Endothelial cell of umbilical vein (primary cell): ENCODE results near the gene FAM181A. TPM values are rescaled to one million over a fixed set of nuclear protein-coding genes. Genes with fewer than 3 reads are reported as not detected.

ENCODE experiments used
- BruUV-seq: library from RNA; stranded (reverse); fragments of 400-500 nt; replicated peaks from 2 replicates; lab custom pipeline; 2021; lab: Mats Ljungman, UMichigan
- CTCF ChIA-PET: fragments of 300-600, 350-600 bp; sonication (Branson Sonifier 250); formaldehyde crosslinking; loops from one replicate; lab custom pipeline; 2021; ENCODE audit warnings: antibody characterized with exemption, inconsistent platforms; lab: Charles Lee
- POLR2A ChIA-PET: fragments of 300-600, 350-600 bp; sonication (Branson Sonifier 250); formaldehyde crosslinking; loops from one replicate; lab custom pipeline; 2021; ENCODE audit warnings: antibody characterized with exemption, inconsistent platforms; lab: Charles Lee
- DNase-seq: peaks from one replicate; pipeline ENCODE4 v3.0.0-alpha.2; 2011; ENCODE audit warnings: low read depth, low spot score
- FAIRE-seq: peaks from 2 replicates; lab custom pipeline; 2011; peaks lifted over from hg19 to GRCh38; lab: Jason Lieb, UNC
- H2AFZ ChIP-seq: 2 replicates; pipeline ENCODE4 v1.6.0; 2012; ENCODE audit warnings: low read depth, low read length, control low read depth, inconsistent platforms
- H3K27ac ChIP-seq: 2 replicates; pipeline ENCODE4 v1.5.1; 2011; ENCODE audit warnings: low read depth, mild to moderate bottlenecking, control low read depth, low read length, moderate library complexity; ENCODE audit not compliant: insufficient read depth
- H3K27me3 ChIP-seq, 2 experiments: 2 replicates each; pipeline versions ENCODE4 v1.6.0 to v1.6.1; 2011; ENCODE audit warnings: low read length in 2 of 2, mixed read lengths in 1 of 2; ENCODE audit not compliant: control insufficient read depth in 2 of 2, insufficient read depth in 2 of 2
- H3K36me3 ChIP-seq, 2 experiments: 2 replicates in 1 of 2; 3 replicates in 1 of 2; pipeline ENCODE4 v1.5.1; 2011; ENCODE audit warnings: low read length in 2 of 2, mild to moderate bottlenecking in 1 of 2, moderate library complexity in 1 of 2; ENCODE audit not compliant: control insufficient read depth in 2 of 2, insufficient read depth in 2 of 2; ENCODE audit errors: extremely low read depth in 1 of 2
- H3K4me1 ChIP-seq: 3 replicates; pipeline ENCODE4 v1.5.1; 2011; ENCODE audit warnings: mild to moderate bottlenecking, low read length; ENCODE audit not compliant: control insufficient read depth, insufficient read depth; ENCODE audit errors: extremely low read depth
- H3K4me2 ChIP-seq: 2 replicates; pipeline ENCODE4 v1.6.1; 2011; ENCODE audit warnings: low read length, control low read depth, mixed read lengths; ENCODE audit not compliant: insufficient read depth
- H3K4me3 ChIP-seq, 3 experiments: fragments of 200-600 bp in 1 of 3; sonication (generic), shearing (Covaris generic) in 1 of 3; replicated peaks in 1 of 3; 2 replicates each; pipeline ENCODE4 v1.5.1; 2011 to 2016; ENCODE audit warnings: control low read depth in 3 of 3, low read length in 3 of 3, mild to moderate bottlenecking in 2 of 3, inconsistent platforms in 1 of 3, low read depth in 1 of 3, moderate library complexity in 1 of 3; ENCODE audit not compliant: insufficient read depth in 1 of 3
- H3K79me2 ChIP-seq: 2 replicates; pipeline ENCODE4 v1.6.0; 2012; ENCODE audit warnings: low read length, inconsistent platforms; ENCODE audit not compliant: control insufficient read depth, insufficient read depth
- H3K9ac ChIP-seq: replicated peaks from 2 replicates; pipeline ENCODE3; 2011; ENCODE audit warnings: low read length, control low read depth; ENCODE audit not compliant: insufficient read depth; ENCODE audit errors: extremely low read depth
- H3K9me1 ChIP-seq: replicated peaks from 3 replicates; pipeline ENCODE4 v1.6.0; 2011; ENCODE audit warnings: mild to moderate bottlenecking, low read length; ENCODE audit not compliant: control insufficient read depth, insufficient read depth; ENCODE audit errors: extremely low read depth
- H3K9me3 ChIP-seq: replicated peaks from 2 replicates; pipeline ENCODE4 v1.5.1; 2012; ENCODE audit warnings: low read length, inconsistent platforms; ENCODE audit not compliant: control insufficient read depth, insufficient read depth
- H4K20me1 ChIP-seq: replicated peaks from 2 replicates; pipeline ENCODE3; 2011; ENCODE audit warnings: mild to moderate bottlenecking, low read length; ENCODE audit not compliant: control insufficient read depth, insufficient read depth; ENCODE audit errors: extremely low read depth
- EZH2 ChIP-seq: IDR thresholded peaks from 2 replicates; pipeline ENCODE4 v1.6.1; 2012; ENCODE audit warnings: borderline replicate concordance, low read depth, mild to moderate bottlenecking, moderate library complexity, low read length, inconsistent platforms; ENCODE audit not compliant: severe bottlenecking
- FOS ChIP-seq: IDR thresholded peaks from 2 replicates; pipeline ENCODE4 v1.6.1; 2011; ENCODE audit warnings: mild to moderate bottlenecking, low read length, moderate library complexity, borderline replicate concordance; ENCODE audit not compliant: insufficient read depth
- GATA2 ChIP-seq: IDR thresholded peaks from 2 replicates; pipeline ENCODE4 v1.7.0; 2011; ENCODE audit warnings: low read depth, mild to moderate bottlenecking, moderate library complexity, mixed read lengths, low read length; ENCODE audit not compliant: insufficient read length, insufficient read depth
- JUN ChIP-seq: IDR thresholded peaks from 2 replicates; pipeline ENCODE4 v1.6.1; 2011; ENCODE audit warnings: borderline replicate concordance, low read depth; ENCODE audit not compliant: insufficient read length, insufficient read depth
- MYC ChIP-seq: IDR thresholded peaks from one replicate; pipeline ENCODE4 v1.6.1; 2011; ENCODE audit warnings: mild to moderate bottlenecking, low read depth, low read length
- POLR2A ChIP-seq: IDR thresholded peaks from 2 replicates; pipeline ENCODE4 v1.6.1; 2012; ENCODE audit warnings: low read depth, mild to moderate bottlenecking, control low read depth, low read length
- POLR2AphosphoS5 ChIP-seq: IDR thresholded peaks from 2 replicates; pipeline ENCODE4 v1.6.1; 2012; ENCODE audit warnings: low read depth, mild to moderate bottlenecking, control low read depth, low read length, moderate library complexity; ENCODE audit not compliant: insufficient read depth
- dilution Hi-C: fragments of 300-500 bp; cut with MboI; formaldehyde crosslinking; loops from one replicate; pipeline ENCODE4 v1.15.0; 2019; ENCODE audit warnings: low sequenced_read_pairs; ENCODE audit not compliant: extremely low pct_ligation_motif_present
- intact Hi-C: fragments of 100-400 bp; cut with micrococcal nuclease; formaldehyde crosslinking; loops from one replicate; pipeline ENCODE4 v1.10.0; 2022
- polyA plus RNA-seq, 4 experiments: library from polyadenylated mRNA; depleted of rRNA in 3 of 4; stranded (reverse) in 3 of 4; unstranded in 1 of 4; fragments of >200 nt; gene quantifications; 2 replicates each; pipeline versions ENCODE4 v1.2.1 to v1.2.3, GENCODE V29; 2011 to 2012; ENCODE audit warnings: missing spikeins in 1 of 4
- total RNA-seq: library from RNA; stranded (reverse); gene quantifications from 2 replicates; pipeline ENCODE4 v1.2.3, GENCODE V29; 2021
- TF ChIP-seq, protein P1 (sequence below), 2 donors: IDR thresholded peaks; 1 replicate in 1 of 2; 2 replicates in 1 of 2; pipeline ENCODE4 v1.5.1; 2011; ENCODE audit warnings: low read length in 2 of 2, mild to moderate bottlenecking in 2 of 2, moderate library complexity in 2 of 2, control low read depth in 1 of 2, inconsistent platforms in 1 of 2, low read depth in 1 of 2; ENCODE audit not compliant: insufficient read depth in 1 of 2; ENCODE audit errors: extremely low read depth in 1 of 2
- TF ChIP-seq, protein P2 (sequence below): IDR thresholded peaks from 2 replicates; pipeline ENCODE4 v1.6.1; 2011; ENCODE audit not compliant: insufficient read depth, insufficient read length

Gene FAM181A
- total and polyA plus RNA-seq, 2 donors (not counting 3 experiments of a cell fraction or from before 2014, with no cell fraction given) = not detected

DNA sequence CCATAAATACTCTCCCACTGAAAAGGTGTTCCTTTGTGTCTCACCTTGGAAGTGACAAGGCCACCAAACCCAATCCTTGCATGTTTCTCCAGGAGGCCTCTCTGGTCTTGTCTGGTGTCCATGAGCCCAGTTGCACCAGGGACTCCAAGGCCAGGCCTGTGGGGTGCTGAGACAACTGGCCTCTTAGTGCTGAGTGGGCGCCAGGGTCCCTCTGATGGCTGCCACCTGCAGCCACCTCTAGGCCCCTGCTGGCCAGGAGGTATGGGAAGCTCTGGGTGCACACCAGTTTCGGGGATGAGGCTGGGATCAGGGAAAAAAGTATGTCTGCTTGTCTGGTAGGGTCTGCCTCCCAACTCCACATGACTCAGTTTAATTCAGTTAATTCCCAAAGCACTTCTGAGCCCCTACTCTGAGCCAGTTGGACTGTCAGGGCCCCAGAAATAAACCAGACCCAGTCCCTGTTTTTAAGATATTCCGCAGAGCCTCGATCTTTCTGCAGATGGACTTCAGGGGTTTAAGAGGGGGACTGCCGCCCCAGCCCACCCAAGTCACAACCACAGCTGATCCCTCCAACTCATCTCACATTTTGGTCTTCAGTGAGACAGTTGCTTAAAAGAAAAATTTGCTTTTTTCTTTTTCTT, 15.0 kb upstream of the FAM181A start:
- dilution Hi-C loops = no loop called here
- Histone ChIP-seq H3K9me1 (no peaks in the 10 kb centered on the region), H2AFZ (no peak overlapping the region), H3K9ac (no peak overlapping the region), H3K27ac (no peak overlapping the region), H3K9me3 (no peaks in the 10 kb centered on the region), H3K4me3 (no peak overlapping the region), H3K27me3 (no peaks in the 10 kb centered on the region), H3K79me2 (no peaks in the 10 kb centered on the region), H3K36me3 (no peaks in the 10 kb centered on the region), H4K20me1 (no peaks in the 10 kb centered on the region), H3K4me2 (no peak overlapping the region), H3K4me1 (no peaks in the 10 kb centered on the region)
- FAIRE-seq = no peak
- ChIA-PET CTCF (interaction anchor here (1.2 kb wide), 1 partner anchor 24 kb away, joined by 3 read pairs; no protein-coding TSS in a partner anchor), POLR2A (no interaction called here)
- TF ChIP-seq POLR2AphosphoS5 = no peak
- TF ChIP-seq FOS = no peak
- TF ChIP-seq, protein P1, sequence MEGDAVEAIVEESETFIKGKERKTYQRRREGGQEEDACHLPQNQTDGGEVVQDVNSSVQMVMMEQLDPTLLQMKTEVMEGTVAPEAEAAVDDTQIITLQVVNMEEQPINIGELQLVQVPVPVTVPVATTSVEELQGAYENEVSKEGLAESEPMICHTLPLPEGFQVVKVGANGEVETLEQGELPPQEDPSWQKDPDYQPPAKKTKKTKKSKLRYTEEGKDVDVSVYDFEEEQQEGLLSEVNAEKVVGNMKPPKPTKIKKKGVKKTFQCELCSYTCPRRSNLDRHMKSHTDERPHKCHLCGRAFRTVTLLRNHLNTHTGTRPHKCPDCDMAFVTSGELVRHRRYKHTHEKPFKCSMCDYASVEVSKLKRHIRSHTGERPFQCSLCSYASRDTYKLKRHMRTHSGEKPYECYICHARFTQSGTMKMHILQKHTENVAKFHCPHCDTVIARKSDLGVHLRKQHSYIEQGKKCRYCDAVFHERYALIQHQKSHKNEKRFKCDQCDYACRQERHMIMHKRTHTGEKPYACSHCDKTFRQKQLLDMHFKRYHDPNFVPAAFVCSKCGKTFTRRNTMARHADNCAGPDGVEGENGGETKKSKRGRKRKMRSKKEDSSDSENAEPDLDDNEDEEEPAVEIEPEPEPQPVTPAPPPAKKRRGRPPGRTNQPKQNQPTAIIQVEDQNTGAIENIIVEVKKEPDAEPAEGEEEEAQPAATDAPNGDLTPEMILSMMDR (IDR thresholded peaks at IDR 0.05; ENCODE audit: extremely low read depth in 1 of 2, insufficient read depth in 1 of 2, low read depth in 1 of 2, low read length in 2 of 2) = no peak
- no TSS peak for BruUV-seq
- intact Hi-C loops = no loop called here
- no peak for DNase-seq

DNA sequence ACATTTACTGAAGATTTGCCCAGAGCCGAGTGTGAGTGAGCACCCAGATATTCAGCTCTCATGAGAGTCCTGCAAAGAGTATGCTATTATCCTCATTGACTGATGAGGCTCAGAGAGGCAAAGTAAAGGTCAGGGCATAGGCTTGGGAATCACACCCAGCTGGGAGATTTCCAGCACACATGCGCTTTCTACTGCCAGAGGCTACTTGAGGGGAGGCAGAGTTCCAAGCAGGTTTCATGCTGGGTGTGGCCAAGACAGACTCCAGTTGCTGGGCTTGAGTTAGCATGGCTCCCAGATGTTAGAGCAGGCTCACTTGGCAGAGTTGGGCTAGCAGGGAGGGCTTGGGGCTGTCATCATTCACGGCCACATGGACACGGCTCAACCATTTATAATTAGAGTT, 14.4 kb upstream of the FAM181A start:
- no TSS peak for BruUV-seq
- Histone ChIP-seq H3K4me3 (no peak overlapping the region), H3K4me2 (no peak overlapping the region), H3K79me2 (no peaks in the 10 kb centered on the region), H3K9me3 (no peaks in the 10 kb centered on the region), H3K9ac (no peak overlapping the region), H3K27me3 (no peaks in the 10 kb centered on the region), H2AFZ (no peak overlapping the region), H4K20me1 (no peaks in the 10 kb centered on the region), H3K27ac (no peak overlapping the region), H3K4me1 (no peaks in the 10 kb centered on the region), H3K9me1 (no peaks in the 10 kb centered on the region), H3K36me3 (no peaks in the 10 kb centered on the region)
- intact Hi-C loops = no loop called here
- TF ChIP-seq, protein P2, sequence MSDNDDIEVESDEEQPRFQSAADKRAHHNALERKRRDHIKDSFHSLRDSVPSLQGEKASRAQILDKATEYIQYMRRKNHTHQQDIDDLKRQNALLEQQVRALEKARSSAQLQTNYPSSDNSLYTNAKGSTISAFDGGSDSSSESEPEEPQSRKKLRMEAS = no peak
- TF ChIP-seq GATA2 = no peak
- no peak for TF ChIP-seq EZH2
- TF ChIP-seq FOS = no peak
- no peak for TF ChIP-seq POLR2A
- no peak for TF ChIP-seq MYC
- TF ChIP-seq JUN = no peak
- TF ChIP-seq, protein P1 (IDR thresholded peaks at IDR 0.05; ENCODE audit: extremely low read depth in 1 of 2, insufficient read depth in 1 of 2, low read depth in 1 of 2, low read length in 2 of 2) = no peak
- no peak for TF ChIP-seq POLR2AphosphoS5
- no peak for DNase-seq
- ChIA-PET CTCF (interaction anchor here (1.5 kb wide), 1 partner anchor 19 kb away, joined by 3 read pairs; no protein-coding TSS in a partner anchor), POLR2A (no interaction called here)
- dilution Hi-C loops = no loop called here
- no peak for FAIRE-seq
